Measurements from ENCODE around the gene SNORC. TPM values are rescaled to one million over a fixed set of nuclear protein-coding genes. Genes with fewer than 3 reads are reported as not detected.

SNORC gene
- polyA plus RNA-seq, 1 donor from 2014 or later: 0.68 TPM

DNA sequence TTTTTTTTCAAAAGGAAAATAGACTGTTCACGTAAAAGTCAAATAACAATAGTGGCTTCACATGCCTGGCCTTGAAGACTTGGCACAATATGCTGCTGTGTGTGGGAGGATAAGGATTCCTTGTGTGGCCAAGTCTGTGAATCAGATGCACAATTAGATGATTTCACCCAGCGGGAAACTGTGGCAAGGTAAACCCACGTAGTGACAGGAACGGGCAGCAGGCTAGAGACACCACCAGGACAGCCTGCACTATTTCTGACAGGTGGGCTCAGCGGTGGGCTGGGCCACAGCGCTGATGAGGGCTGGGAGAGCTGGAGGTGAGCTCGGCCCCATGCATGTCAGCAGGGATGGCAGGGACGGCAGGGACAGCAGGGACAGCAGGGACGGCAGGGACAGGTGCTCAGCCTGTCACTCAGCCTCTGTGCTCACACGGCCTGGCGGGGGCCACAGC, 21.6 kb downstream of the SNORC start:
- no peak overlapping the region for H3K27ac ChIP-seq (ENCODE audit: low read length)
- no peak overlapping the region for H2AFZ ChIP-seq (ENCODE audit: low read depth, low read length)
- no peaks in the 10 kb centered on the region for H4K20me1 ChIP-seq (ENCODE audit: insufficient read depth)
- no peaks in the 10 kb centered on the region for H3K79me2 ChIP-seq (replicated peaks; ENCODE audit: insufficient read depth, low read length)
- no peak overlapping the region for H3K4me2 ChIP-seq (ENCODE audit: low read length)
- H3K9ac ChIP-seq (ENCODE audit: low read length): no peak overlapping the region
- no peak overlapping the region for H3K4me3 ChIP-seq (ENCODE audit: low read length)
- no peaks in the 10 kb centered on the region for H3K27me3 ChIP-seq (ENCODE audit: insufficient read depth, low read depth, low read length)
- H3K9me3 ChIP-seq (ENCODE audit: low read length): no peaks in the 10 kb centered on the region
- TF ChIP-seq EZH2 (IDR thresholded peaks at IDR 0.05; ENCODE audit: borderline replicate concordance, insufficient read depth, low read length, poor library complexity, severe bottlenecking): no peak
- H3K9me2 ChIP-seq (ENCODE audit: insufficient read depth, low read length): no peaks in the 10 kb centered on the region
- no peaks in the 10 kb centered on the region for H3F3A ChIP-seq (ENCODE audit: insufficient read depth, low read length, poor library complexity, severe bottlenecking)
- no peaks in the 10 kb centered on the region for H3K36me3 ChIP-seq (ENCODE audit: insufficient read depth, low read length)

DNA sequence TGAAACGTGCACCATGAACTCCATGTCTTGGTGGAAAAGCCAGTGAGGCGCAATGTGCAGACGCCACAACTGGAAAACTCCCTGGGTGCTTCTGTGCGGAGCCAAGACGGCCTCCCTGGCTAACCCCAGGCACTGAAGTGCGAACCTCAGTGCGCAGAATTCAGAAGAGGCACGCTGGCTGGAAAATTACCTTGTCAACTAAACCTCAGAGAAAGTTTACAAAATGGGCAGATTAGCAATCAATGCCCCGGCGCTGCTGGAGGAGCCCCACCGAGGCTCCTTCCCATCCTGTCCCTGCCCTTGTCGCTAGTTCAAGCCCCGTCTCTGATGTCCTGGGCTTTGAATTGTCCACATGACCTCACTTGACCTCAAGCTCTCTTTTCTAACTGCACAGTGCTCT, 22.2 kb downstream of the SNORC start:
- no peaks in the 10 kb centered on the region for H3K36me3 ChIP-seq (ENCODE audit: insufficient read depth, low read length)
- H3K4me2 ChIP-seq (ENCODE audit: low read length): no peak overlapping the region
- TF ChIP-seq, protein P1, sequence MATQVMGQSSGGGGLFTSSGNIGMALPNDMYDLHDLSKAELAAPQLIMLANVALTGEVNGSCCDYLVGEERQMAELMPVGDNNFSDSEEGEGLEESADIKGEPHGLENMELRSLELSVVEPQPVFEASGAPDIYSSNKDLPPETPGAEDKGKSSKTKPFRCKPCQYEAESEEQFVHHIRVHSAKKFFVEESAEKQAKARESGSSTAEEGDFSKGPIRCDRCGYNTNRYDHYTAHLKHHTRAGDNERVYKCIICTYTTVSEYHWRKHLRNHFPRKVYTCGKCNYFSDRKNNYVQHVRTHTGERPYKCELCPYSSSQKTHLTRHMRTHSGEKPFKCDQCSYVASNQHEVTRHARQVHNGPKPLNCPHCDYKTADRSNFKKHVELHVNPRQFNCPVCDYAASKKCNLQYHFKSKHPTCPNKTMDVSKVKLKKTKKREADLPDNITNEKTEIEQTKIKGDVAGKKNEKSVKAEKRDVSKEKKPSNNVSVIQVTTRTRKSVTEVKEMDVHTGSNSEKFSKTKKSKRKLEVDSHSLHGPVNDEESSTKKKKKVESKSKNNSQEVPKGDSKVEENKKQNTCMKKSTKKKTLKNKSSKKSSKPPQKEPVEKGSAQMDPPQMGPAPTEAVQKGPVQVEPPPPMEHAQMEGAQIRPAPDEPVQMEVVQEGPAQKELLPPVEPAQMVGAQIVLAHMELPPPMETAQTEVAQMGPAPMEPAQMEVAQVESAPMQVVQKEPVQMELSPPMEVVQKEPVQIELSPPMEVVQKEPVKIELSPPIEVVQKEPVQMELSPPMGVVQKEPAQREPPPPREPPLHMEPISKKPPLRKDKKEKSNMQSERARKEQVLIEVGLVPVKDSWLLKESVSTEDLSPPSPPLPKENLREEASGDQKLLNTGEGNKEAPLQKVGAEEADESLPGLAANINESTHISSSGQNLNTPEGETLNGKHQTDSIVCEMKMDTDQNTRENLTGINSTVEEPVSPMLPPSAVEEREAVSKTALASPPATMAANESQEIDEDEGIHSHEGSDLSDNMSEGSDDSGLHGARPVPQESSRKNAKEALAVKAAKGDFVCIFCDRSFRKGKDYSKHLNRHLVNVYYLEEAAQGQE (IDR thresholded peaks at IDR 0.05; ENCODE audit: borderline replicate concordance): no peak
- TF ChIP-seq, protein P2, sequence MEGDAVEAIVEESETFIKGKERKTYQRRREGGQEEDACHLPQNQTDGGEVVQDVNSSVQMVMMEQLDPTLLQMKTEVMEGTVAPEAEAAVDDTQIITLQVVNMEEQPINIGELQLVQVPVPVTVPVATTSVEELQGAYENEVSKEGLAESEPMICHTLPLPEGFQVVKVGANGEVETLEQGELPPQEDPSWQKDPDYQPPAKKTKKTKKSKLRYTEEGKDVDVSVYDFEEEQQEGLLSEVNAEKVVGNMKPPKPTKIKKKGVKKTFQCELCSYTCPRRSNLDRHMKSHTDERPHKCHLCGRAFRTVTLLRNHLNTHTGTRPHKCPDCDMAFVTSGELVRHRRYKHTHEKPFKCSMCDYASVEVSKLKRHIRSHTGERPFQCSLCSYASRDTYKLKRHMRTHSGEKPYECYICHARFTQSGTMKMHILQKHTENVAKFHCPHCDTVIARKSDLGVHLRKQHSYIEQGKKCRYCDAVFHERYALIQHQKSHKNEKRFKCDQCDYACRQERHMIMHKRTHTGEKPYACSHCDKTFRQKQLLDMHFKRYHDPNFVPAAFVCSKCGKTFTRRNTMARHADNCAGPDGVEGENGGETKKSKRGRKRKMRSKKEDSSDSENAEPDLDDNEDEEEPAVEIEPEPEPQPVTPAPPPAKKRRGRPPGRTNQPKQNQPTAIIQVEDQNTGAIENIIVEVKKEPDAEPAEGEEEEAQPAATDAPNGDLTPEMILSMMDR (IDR thresholded peaks at IDR 0.05; ENCODE audit: poor library complexity, severe bottlenecking): no peak
- TF ChIP-seq TAF1 (IDR thresholded peaks at IDR 0.05; ENCODE audit: low read depth) (no peak), SMC3 (conservative IDR thresholded peaks at IDR 0.05; ENCODE audit: poor library complexity) (no peak), POLR2AphosphoS5 (IDR thresholded peaks at IDR 0.05) (no peak), MXI1 (conservative IDR thresholded peaks at IDR 0.05; ENCODE audit: poor library complexity, severe bottlenecking) (no peak), EP300 (conservative IDR thresholded peaks at IDR 0.05; ENCODE audit: poor library complexity, severe bottlenecking) (no peak), RAD21 (conservative IDR thresholded peaks at IDR 0.05) (no peak), EZH2 (IDR thresholded peaks at IDR 0.05; ENCODE audit: borderline replicate concordance, insufficient read depth, low read length, poor library complexity, severe bottlenecking) (no peak)
- H3K9ac ChIP-seq (ENCODE audit: low read length): no peak overlapping the region
- H2AFZ ChIP-seq (ENCODE audit: low read depth, low read length): no peak overlapping the region
- no peaks in the 10 kb centered on the region for H4K20me1 ChIP-seq (ENCODE audit: insufficient read depth)
- no peaks in the 10 kb centered on the region for H3K27me3 ChIP-seq (ENCODE audit: insufficient read depth, low read depth, low read length)
- H3F3A ChIP-seq (ENCODE audit: insufficient read depth, low read length, poor library complexity, severe bottlenecking): no peaks in the 10 kb centered on the region
- no peaks in the 10 kb centered on the region for H3K9me3 ChIP-seq (ENCODE audit: low read length)
- no peaks in the 10 kb centered on the region for H3K79me2 ChIP-seq (replicated peaks; ENCODE audit: insufficient read depth, low read length)
- no peaks in the 10 kb centered on the region for H3K9me2 ChIP-seq (ENCODE audit: insufficient read depth, low read length)
- H3K4me3 ChIP-seq (ENCODE audit: low read length): no peak overlapping the region
- H3K27ac ChIP-seq (ENCODE audit: low read length): no peak overlapping the region

DNA sequence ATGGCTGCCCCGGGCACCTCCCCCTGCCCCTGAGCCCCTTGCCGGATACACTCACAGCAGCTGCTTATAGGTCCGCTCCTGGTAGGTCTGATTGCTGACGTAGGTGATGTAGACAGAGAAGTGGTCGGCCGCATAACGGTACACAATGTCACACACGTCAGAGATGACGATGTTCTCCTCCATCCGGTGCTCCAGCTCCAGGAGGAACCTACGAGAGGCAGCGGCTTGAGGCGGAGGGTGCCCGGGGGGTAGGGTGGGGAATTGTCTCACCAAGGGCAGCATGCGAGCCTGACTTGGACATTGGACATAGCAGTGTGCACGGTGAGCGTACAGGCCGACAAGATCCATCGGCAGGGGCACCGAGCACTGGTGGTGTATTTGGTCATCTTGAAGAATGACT, 22.8 kb downstream of the SNORC start:
- Histone ChIP-seq H3K4me2 (ENCODE audit: low read length) (no peak overlapping the region), H3K79me2 (replicated peaks; ENCODE audit: insufficient read depth, low read length) (no peaks in the 10 kb centered on the region), H3F3A (ENCODE audit: insufficient read depth, low read length, poor library complexity, severe bottlenecking) (no peaks in the 10 kb centered on the region), H3K9me3 (ENCODE audit: low read length) (no peaks in the 10 kb centered on the region), H4K20me1 (ENCODE audit: insufficient read depth) (no peaks in the 10 kb centered on the region), H3K9me2 (ENCODE audit: insufficient read depth, low read length) (no peaks in the 10 kb centered on the region), H3K36me3 (ENCODE audit: insufficient read depth, low read length) (no peaks in the 10 kb centered on the region), H2AFZ (ENCODE audit: low read depth, low read length) (no peak overlapping the region), H3K9ac (ENCODE audit: low read length) (no peak overlapping the region), H3K27me3 (ENCODE audit: insufficient read depth, low read depth, low read length) (no peaks in the 10 kb centered on the region), H3K4me3 (ENCODE audit: low read length) (no peak overlapping the region), H3K27ac (ENCODE audit: low read length) (no peak overlapping the region)
- TF ChIP-seq MXI1 (conservative IDR thresholded peaks at IDR 0.05; ENCODE audit: poor library complexity, severe bottlenecking) (no peak), EP300 (conservative IDR thresholded peaks at IDR 0.05; ENCODE audit: poor library complexity, severe bottlenecking) (no peak), EZH2 (IDR thresholded peaks at IDR 0.05; ENCODE audit: borderline replicate concordance, insufficient read depth, low read length, poor library complexity, severe bottlenecking) (no peak), RAD21 (conservative IDR thresholded peaks at IDR 0.05) (no peak), POLR2AphosphoS5 (IDR thresholded peaks at IDR 0.05) (no peak), TAF1 (IDR thresholded peaks at IDR 0.05; ENCODE audit: low read depth) (no peak)
- TF ChIP-seq, protein P2 (IDR thresholded peaks at IDR 0.05; ENCODE audit: poor library complexity, severe bottlenecking): no peak
- TF ChIP-seq, protein P1 (IDR thresholded peaks at IDR 0.05; ENCODE audit: borderline replicate concordance): no peak

Data from neural cell (in vitro differentiated cells).